WTC11 (cell line): ENCODE measurements around the gene COL9A1.

Experiments
- CTCF ChIP-seq: fragments of 200-600 bp; IDR thresholded peaks from 2 replicates; pipeline ENCODE4 v1.8.0; 2022; ENCODE audit warnings: antibody characterized with exemption
- JUN ChIP-seq: sonication (generic); formaldehyde crosslinking; IDR thresholded peaks from 2 replicates; pipeline ENCODE4 v1.8.0; 2023; ENCODE audit warnings: mild to moderate bottlenecking, missing genetic modification reagents
- TP53 ChIP-seq: sonication (generic); formaldehyde crosslinking; IDR thresholded peaks from 2 replicates; pipeline ENCODE4 v1.8.1; 2023; ENCODE audit warnings: mild to moderate bottlenecking, missing genetic modification reagents
- USF2 ChIP-seq: sonication (generic); formaldehyde crosslinking; IDR thresholded peaks from 2 replicates; pipeline ENCODE4 v1.8.1; 2023; ENCODE audit warnings: mild to moderate bottlenecking, missing genetic modification reagents, moderate library complexity
- TF ChIP-seq, protein P1 (sequence below): fragments of 250-450 bp; sonication (Bioruptor Pico); IDR thresholded peaks from 2 replicates; pipeline ENCODE4 v1.9.0; 2021; ENCODE audit warnings: mild to moderate bottlenecking
- TF ChIP-seq, protein P2 (sequence below): sonication (generic); formaldehyde crosslinking; IDR thresholded peaks from 2 replicates; pipeline ENCODE4 v1.8.1; 2023; ENCODE audit warnings: mild to moderate bottlenecking, missing genetic modification reagents, moderate library complexity

DNA sequence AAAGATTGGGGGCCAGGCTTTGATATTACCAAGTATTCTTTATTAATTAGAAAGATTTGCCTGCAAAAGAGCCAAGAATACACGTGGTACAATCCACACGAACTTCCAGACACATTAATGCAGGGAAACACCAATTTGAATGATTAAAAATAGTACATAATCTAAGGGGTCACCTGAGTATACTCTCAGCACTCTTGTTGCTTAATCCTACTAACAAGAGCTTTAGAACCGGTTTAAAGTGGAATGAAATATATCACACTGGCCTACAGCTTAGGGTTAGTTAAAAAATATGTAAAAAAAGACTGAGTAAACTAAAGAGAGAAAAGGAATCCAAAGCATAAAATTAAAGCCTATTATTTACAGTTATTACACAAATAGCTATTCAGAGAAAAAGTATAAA lies 49.0 kb downstream of the COL9A1 start:
- TF ChIP-seq, protein P1, sequence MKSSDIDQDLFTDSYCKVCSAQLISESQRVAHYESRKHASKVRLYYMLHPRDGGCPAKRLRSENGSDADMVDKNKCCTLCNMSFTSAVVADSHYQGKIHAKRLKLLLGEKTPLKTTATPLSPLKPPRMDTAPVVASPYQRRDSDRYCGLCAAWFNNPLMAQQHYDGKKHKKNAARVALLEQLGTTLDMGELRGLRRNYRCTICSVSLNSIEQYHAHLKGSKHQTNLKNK (CRISPR knock-in tag): no peak
- TF ChIP-seq JUN (CRISPR knock-in tag) (no peak), TP53 (CRISPR knock-in tag) (no peak), USF2 (no peak), CTCF (no peak)
- TF ChIP-seq, protein P2, sequence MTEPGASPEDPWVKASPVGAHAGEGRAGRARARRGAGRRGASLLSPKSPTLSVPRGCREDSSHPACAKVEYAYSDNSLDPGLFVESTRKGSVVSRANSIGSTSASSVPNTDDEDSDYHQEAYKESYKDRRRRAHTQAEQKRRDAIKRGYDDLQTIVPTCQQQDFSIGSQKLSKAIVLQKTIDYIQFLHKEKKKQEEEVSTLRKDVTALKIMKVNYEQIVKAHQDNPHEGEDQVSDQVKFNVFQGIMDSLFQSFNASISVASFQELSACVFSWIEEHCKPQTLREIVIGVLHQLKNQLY (CRISPR knock-in tag): no peak
